Activated naive CD4-positive, alpha-beta T cell treated with anti-CD3 and anti-CD28 coated beads, Interleukin-2, amount 10 ng/mL, durations not matched to agents 7 days and 5 days (primary cell): ENCODE measurements around the gene TSPAN2.
"Not testable (repeated sequence)": the region's sequence is repeated elsewhere in the genome, so short reads cannot be mapped to it uniquely, and the experiment has no call there.

Experiments
- CTCF ChIA-PET: fragments of 350-600 bp; sonication (Branson Sonifier 250); formaldehyde crosslinking; loops from one replicate; lab custom pipeline; 2021; ENCODE audit warnings: antibody characterized with exemption; lab: Charles Lee
- DNase-seq: peaks from one replicate; pipeline ENCODE4 v3.0.0-alpha.2; 2020
- H3K27ac Mint-ChIP-seq: one replicate; pipeline ENCODE4 v1.8.0; 2021; ENCODE audit warnings: mild to moderate bottlenecking, moderate library complexity, mixed read lengths
- H3K27me3 Mint-ChIP-seq: one replicate; pipeline ENCODE4 v1.8.0; 2021; ENCODE audit warnings: mild to moderate bottlenecking, mixed read lengths
- H3K36me3 Mint-ChIP-seq: one replicate; pipeline ENCODE4 v1.8.0; 2021; ENCODE audit warnings: mixed read lengths
- H3K4me1 Mint-ChIP-seq: one replicate; pipeline ENCODE4 v1.8.0; 2021; ENCODE audit warnings: mixed read lengths
- H3K4me3 Mint-ChIP-seq: one replicate; pipeline ENCODE4 v1.8.0; 2021; ENCODE audit warnings: mild to moderate bottlenecking, moderate library complexity, mixed read lengths
- H3K9me3 Mint-ChIP-seq: one replicate; pipeline ENCODE4 v1.8.0; 2021; ENCODE audit warnings: mixed read lengths

The TSPAN2 gene

DNA sequence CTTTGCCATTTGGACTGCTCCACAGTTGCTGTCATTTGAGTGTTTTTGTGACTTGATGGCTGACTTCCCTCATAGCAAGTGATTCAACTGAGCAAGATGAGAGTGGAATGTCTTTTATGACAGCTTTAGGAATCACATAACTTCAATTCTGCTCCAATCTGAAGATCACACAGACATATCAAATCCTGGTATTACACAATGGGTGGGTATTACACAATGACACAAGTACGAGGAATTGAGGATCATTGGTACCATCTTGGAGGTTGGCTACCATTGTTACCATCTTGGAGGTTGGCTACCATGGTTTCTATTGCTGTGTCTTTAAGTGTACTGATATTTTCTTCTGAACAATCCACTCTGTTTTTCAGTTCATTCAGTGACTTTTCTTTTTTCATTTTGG is 68.2 kb downstream of the TSPAN2 start:
- H3K9me3 Mint-ChIP-seq: no peaks in the 10 kb centered on the region
- peaks cover 9% of the 10 kb centered on the region for H3K27me3 Mint-ChIP-seq
- no peaks in the 10 kb centered on the region for H3K4me1 Mint-ChIP-seq
- no peaks in the 10 kb centered on the region for H3K36me3 Mint-ChIP-seq
- DNase-seq: no peak
- H3K4me3 Mint-ChIP-seq: no peak overlapping the region
- CTCF ChIA-PET: no interaction called here
- H3K27ac Mint-ChIP-seq: no peak overlapping the region

DNA sequence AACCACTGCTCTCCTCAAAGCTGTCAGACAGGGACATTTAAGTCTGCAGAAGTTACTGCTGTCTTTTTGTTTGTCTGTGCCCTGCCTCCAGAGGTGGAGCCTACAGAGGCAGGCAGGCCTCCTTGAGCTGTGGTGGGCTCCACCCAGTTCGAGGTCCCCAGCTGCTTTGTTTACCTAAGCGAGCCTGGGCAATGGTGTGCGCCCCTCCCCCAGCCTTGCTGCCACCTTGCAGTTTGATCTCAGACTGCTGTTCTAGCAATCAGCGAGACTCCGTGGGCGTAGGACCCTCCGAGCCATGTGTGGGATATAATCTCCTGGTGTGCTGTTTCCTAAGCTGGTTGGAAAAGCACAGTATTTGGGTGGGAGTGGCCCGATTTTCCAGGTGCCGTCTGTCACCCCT is 69.8 kb downstream of the TSPAN2 start:
- H3K27me3 Mint-ChIP-seq, H3K4me3 Mint-ChIP-seq, H3K27ac Mint-ChIP-seq, H3K36me3 Mint-ChIP-seq, H3K9me3 Mint-ChIP-seq, DNase-seq, CTCF ChIA-PET, H3K4me1 Mint-ChIP-seq: not testable (repeated sequence)

DNA sequence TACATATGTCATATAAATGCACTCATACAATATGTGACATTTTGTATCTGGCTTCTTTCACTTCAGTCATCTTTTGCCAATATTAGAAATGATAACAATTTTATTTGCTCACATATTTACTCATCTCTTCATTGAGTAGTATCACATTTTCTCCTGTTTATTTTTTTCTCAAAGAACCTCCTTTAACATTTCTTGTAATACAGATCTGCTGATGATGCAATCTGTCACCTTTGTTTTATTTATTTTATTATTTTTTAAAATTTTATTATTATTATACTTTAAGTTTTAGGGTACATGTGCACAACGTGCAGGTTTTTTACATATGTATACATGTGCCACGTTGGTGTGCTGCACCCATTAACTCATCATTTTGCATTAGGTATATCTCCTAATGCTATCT is 75.5 kb downstream of the TSPAN2 start:
- no peaks in the 10 kb centered on the region for H3K9me3 Mint-ChIP-seq
- H3K4me1 Mint-ChIP-seq: no peaks in the 10 kb centered on the region
- no peaks in the 10 kb centered on the region for H3K36me3 Mint-ChIP-seq
- CTCF ChIA-PET: no interaction called here
- no peak for DNase-seq
- H3K27me3 Mint-ChIP-seq: peaks cover 7% of the 10 kb centered on the region
- H3K4me3 Mint-ChIP-seq: no peak overlapping the region
- no peak overlapping the region for H3K27ac Mint-ChIP-seq

DNA sequence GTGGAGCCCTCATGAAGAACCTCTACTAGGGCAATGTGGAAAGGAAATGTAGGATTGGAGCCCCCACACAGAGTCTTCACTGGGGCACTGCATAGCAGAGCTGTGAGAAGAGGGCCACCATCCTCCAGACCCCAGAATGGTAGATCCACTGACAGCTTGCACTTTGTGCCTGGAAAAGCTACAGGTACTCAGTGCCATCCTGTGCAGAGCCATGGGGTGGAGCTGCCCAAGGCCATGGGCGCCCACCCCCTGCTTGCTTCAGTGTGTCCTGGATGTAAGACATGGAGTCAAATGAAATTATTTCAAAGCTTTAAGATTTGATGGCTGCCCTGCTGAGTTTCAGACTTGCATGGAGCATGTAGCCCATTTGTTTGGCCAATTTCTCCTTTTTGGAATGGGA is 76.9 kb downstream of the TSPAN2 start:
- CTCF ChIA-PET: no interaction called here
- Mint-ChIP-seq H3K4me1 (no peaks in the 10 kb centered on the region), H3K27ac (no peak overlapping the region), H3K9me3 (no peaks in the 10 kb centered on the region), H3K36me3 (no peaks in the 10 kb centered on the region), H3K27me3 (peaks cover 5% of the 10 kb centered on the region), H3K4me3 (no peak overlapping the region)
- no peak for DNase-seq

DNA sequence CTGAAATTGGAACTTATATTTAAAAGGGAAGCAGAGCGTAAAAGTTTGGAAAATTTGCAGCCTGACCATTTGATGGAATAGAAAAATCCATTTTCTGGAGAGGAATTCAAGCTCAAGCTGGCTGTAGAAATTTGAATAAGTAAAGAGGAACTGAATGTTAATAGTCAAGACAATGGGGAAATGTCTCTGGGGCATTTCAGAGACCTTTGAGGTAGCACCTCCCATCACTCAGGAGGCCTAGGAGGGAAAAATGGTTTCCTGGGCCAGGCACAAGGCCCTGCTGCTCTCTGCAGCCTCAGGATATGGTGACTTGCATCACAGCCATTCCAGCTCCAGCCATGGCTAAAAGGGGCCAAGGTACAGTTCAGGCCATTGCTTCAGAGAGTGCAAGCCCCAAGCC is 77.3 kb downstream of the TSPAN2 start:
- CTCF ChIA-PET: no interaction called here

DNA sequence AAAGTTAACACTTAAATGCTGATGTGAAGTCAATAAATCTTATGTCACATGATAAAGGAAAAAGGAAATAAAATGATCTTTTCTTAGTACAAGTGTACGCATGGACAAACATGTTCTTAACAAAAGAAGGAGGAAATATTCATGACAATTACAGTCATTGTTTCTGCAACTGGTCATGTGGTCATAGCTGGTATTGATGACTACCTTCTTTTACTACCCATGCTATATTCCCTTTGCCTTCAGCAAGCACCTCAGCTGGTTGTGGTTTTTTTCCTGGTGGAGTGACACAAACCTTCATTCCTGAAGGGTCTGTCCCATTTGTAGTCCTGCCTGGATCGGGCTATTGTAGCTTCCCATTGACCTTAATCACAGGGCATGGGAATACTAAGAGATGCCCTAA is 83.1 kb downstream of the TSPAN2 start:
- CTCF ChIA-PET: no interaction called here
- Mint-ChIP-seq H3K4me1 (no peaks in the 10 kb centered on the region), H3K27me3 (peaks cover 8% of the 10 kb centered on the region), H3K36me3 (no peaks in the 10 kb centered on the region), H3K27ac (no peak overlapping the region), H3K4me3 (no peak overlapping the region), H3K9me3 (no peaks in the 10 kb centered on the region)
- no peak for DNase-seq

More for the DNA sequence above, 77.3 kb downstream of the TSPAN2 start:
- no peak overlapping the region for H3K4me3 Mint-ChIP-seq
- peaks cover 5% of the 10 kb centered on the region for H3K27me3 Mint-ChIP-seq
- no peaks in the 10 kb centered on the region for H3K9me3 Mint-ChIP-seq
- no peaks in the 10 kb centered on the region for H3K36me3 Mint-ChIP-seq
- no peaks in the 10 kb centered on the region for H3K4me1 Mint-ChIP-seq
- no peak for DNase-seq
- H3K27ac Mint-ChIP-seq: no peak overlapping the region
